HepG2 (cell line): ENCODE results near the gene TAP1. TPM values are rescaled to one million over a fixed set of nuclear protein-coding genes. Genes with fewer than 3 reads are reported as not detected.

Experiments
- ATAC-seq: fragments of 200-7000 bp; cut with Tn5 transposase; 3 replicates; pipeline ENCODE4 v1.9.1; 2020; ENCODE audit warnings: mild to moderate bottlenecking, moderate library complexity
- BruUV-seq: library from RNA; stranded (reverse); fragments of 400-500 nt; replicated peaks from 2 replicates; lab custom pipeline; 2021; lab: Mats Ljungman, UMichigan
- CTCF ChIA-PET: fragments of 300-600 bp; formaldehyde crosslinking; extraction: SDS; loops from one replicate; lab custom pipeline; 2021; ENCODE audit warnings: low total read pairs, inconsistent platforms, low intra/inter-chr PET ratio; lab: Yijun Ruan, JAX
- POLR2A ChIA-PET: fragments of 350-600 bp; sonication (Branson Sonifier 250); formaldehyde crosslinking; loops from one replicate; lab custom pipeline; 2020; ENCODE audit warnings: antibody characterized with exemption, inconsistent platforms; lab: Yijun Ruan, JAX
- DNase-seq: peaks from one replicate; pipeline ENCODE4 v3.0.0-alpha.2; 2015; ENCODE audit warnings: low spot score
- FAIRE-seq: peaks from 3 replicates; lab custom pipeline; 2011; peaks lifted over from hg19 to GRCh38; lab: Jason Lieb, UNC
- H2AFZ ChIP-seq: one replicate; pipeline ENCODE4 v1.6.1; 2011; ENCODE audit warnings: low read length, inconsistent platforms
- H3K27ac ChIP-seq: fragments of 300-600 bp; 3 replicates; pipeline ENCODE4 v1.8.0; 2011; ENCODE audit warnings: mixed run types, mild to moderate bottlenecking, mixed read lengths, low read length, inconsistent platforms; ENCODE audit not compliant: insufficient read depth; ENCODE audit errors: extremely low read length
- H3K27me3 ChIP-seq, 2 experiments: fragments of 200-600 bp in 1 of 2; 2 replicates in 1 of 2; 3 replicates in 1 of 2; pipeline versions ENCODE4 v1.6.0 to v1.8.0; 2011; ENCODE audit warnings: low read length in 2 of 2, mild to moderate bottlenecking in 2 of 2, moderate library complexity in 2 of 2, inconsistent platforms in 1 of 2; ENCODE audit not compliant: insufficient read depth in 2 of 2, control insufficient read depth in 1 of 2
- H3K36me3 ChIP-seq, 2 experiments: fragments of 200-600 bp in 1 of 2; replicated peaks in 1 of 2; 2 replicates in 1 of 2; 3 replicates in 1 of 2; pipeline versions ENCODE4 v1.5.1 to v1.8.0; 2011; ENCODE audit warnings: low read length in 2 of 2, inconsistent platforms in 1 of 2; ENCODE audit not compliant: insufficient read depth in 2 of 2, control insufficient read depth in 1 of 2
- H3K4me1 ChIP-seq: 2 replicates; pipeline ENCODE4 v1.5.1; 2012; ENCODE audit warnings: low read length, inconsistent platforms; ENCODE audit not compliant: insufficient read depth
- H3K4me2 ChIP-seq: 2 replicates; pipeline ENCODE4 v1.6.0; 2011; ENCODE audit warnings: low read depth, low read length, inconsistent platforms
- H3K4me3 ChIP-seq, 3 experiments: fragments of 200-600 bp in 1 of 3; sonication (generic), shearing (Covaris generic) in 1 of 3; replicated peaks in 1 of 3; 2 replicates each; pipeline ENCODE4 v1.5.1; 2011 to 2016; ENCODE audit warnings: low read length in 3 of 3, inconsistent platforms in 2 of 3, low read depth in 2 of 3, mild to moderate bottlenecking in 2 of 3, control low read depth in 1 of 3, mixed read lengths in 1 of 3; ENCODE audit not compliant: insufficient read depth in 1 of 3
- H3K79me2 ChIP-seq: one replicate; pipeline ENCODE4 v1.6.1; 2011; ENCODE audit warnings: low read length, inconsistent platforms; ENCODE audit not compliant: insufficient read depth
- H3K9ac ChIP-seq: 2 replicates; pipeline ENCODE4 v1.6.0; 2011; ENCODE audit warnings: mild to moderate bottlenecking, low read depth, low read length, inconsistent platforms; ENCODE audit not compliant: insufficient read depth
- H3K9me3 ChIP-seq: 2 replicates; pipeline ENCODE4 v1.5.1; 2012; ENCODE audit warnings: mild to moderate bottlenecking, low read length
- H4K20me1 ChIP-seq: 2 replicates; pipeline ENCODE4 v1.6.0; 2011; ENCODE audit warnings: inconsistent platforms, mild to moderate bottlenecking, low read length, moderate library complexity; ENCODE audit not compliant: insufficient read depth
- ADNP ChIP-seq: sonication (generic); formaldehyde crosslinking; IDR thresholded peaks from 2 replicates; pipeline ENCODE4 v1.4.0; 2020; ENCODE audit warnings: missing genetic modification reagents
- ATF7 ChIP-seq, 2 experiments: fragments of 450-650 bp in 1 of 2; sonication (generic) in 1 of 2; formaldehyde crosslinking in 1 of 2; IDR thresholded peaks; 2 replicates each; pipeline versions ENCODE4 v1.4.0 to v1.6.1; 2016 to 2020; ENCODE audit warnings: antibody characterized with exemption in 1 of 2, mild to moderate bottlenecking in 1 of 2, missing genetic modification reagents in 1 of 2
- CENPBD1 ChIP-seq: sonication (generic); formaldehyde crosslinking; IDR thresholded peaks from 2 replicates; pipeline ENCODE4 v1.8.0; 2022; ENCODE audit warnings: missing genetic modification reagents, low read depth, mild to moderate bottlenecking, borderline replicate concordance
- EZH2 ChIP-seq: conservative IDR thresholded peaks from 2 replicates; pipeline ENCODE4 v1.6.1; 2012; ENCODE audit warnings: mild to moderate bottlenecking, low read depth, low read length, moderate library complexity
- GABPB1 ChIP-seq: IDR thresholded peaks from 2 replicates; pipeline ENCODE4 v1.6.1; 2016; ENCODE audit warnings: mild to moderate bottlenecking, missing genetic modification reagents, moderate library complexity, missing compliant biosample characterization
- HCFC1 ChIP-seq: fragments of 150-350 bp; IDR thresholded peaks from 2 replicates; pipeline ENCODE4 v1.6.1; 2014; ENCODE audit warnings: low read depth, low read length
- IKZF5 ChIP-seq: IDR thresholded peaks from 2 replicates; pipeline ENCODE4 v1.6.1; 2018; ENCODE audit warnings: missing genetic modification reagents, mild to moderate bottlenecking, missing compliant biosample characterization
- NFRKB ChIP-seq: fragments of 450-650 bp; IDR thresholded peaks from 2 replicates; pipeline ENCODE4 v1.6.1; 2017
- THYN1 ChIP-seq: sonication (generic); formaldehyde crosslinking; IDR thresholded peaks from 2 replicates; pipeline ENCODE4 v1.8.1; 2023; ENCODE audit warnings: low read depth, mild to moderate bottlenecking, moderate library complexity, missing genetic modification reagents, borderline replicate concordance
- ZNF180 ChIP-seq: sonication (generic); formaldehyde crosslinking; IDR thresholded peaks from 2 replicates; pipeline ENCODE4 v1.4.0; 2020; ENCODE audit warnings: low read depth, missing genetic modification reagents, borderline replicate concordance
- ZNF563 ChIP-seq: sonication (generic); formaldehyde crosslinking; IDR thresholded peaks from 2 replicates; pipeline ENCODE4 v1.8.0; 2022; ENCODE audit warnings: mild to moderate bottlenecking, moderate library complexity, missing genetic modification reagents
- WGBS: methylation state at CpG from one replicate; pipeline ENCODE4 v1.1.6; 2017; ENCODE audit warnings: low lambda C conversion rate; 5-methylcytosine and 5-hydroxymethylcytosine counted together
- in situ Hi-C: cut with HindIII; loops from 2 replicates; pipeline ENCODE4 v1.10.0; 2017; ENCODE audit warnings: low pct_unique_long_range_greater_than_20kb; ENCODE audit not compliant: extremely low pct_ligation_motif_present
- intact Hi-C: fragments of 100-400 bp; cut with micrococcal nuclease; formaldehyde crosslinking; loops from one replicate; pipeline ENCODE4 v1.10.0; 2022; ENCODE audit not compliant: unreplicated experiment
- polyA plus RNA-seq, 8 experiments: library from polyadenylated mRNA; depleted of rRNA in 3 of 8; stranded (reverse) in 7 of 8; unstranded in 1 of 8; fragments of >200 nt; fragmentation: Illumina TruSeq in 4 of 8; extraction: Trizol in 4 of 8; gene quantifications; 2 replicates each; pipeline versions ENCODE4 v1.2.1 to v1.2.3, GENCODE V29; 2011 to 2016; ENCODE audit warnings: low read depth in 4 of 8, missing spikeins in 1 of 8, mixed read lengths in 1 of 8; ENCODE audit not compliant: insufficient read depth in 1 of 8
- total RNA-seq, 5 experiments: library from RNA; depleted of rRNA; stranded (reverse); fragments of >200 nt; fragmentation: Illumina TruSeq; extraction: Trizol; gene quantifications; 2 replicates each; pipeline ENCODE4 v1.2.3, GENCODE V29; 2016; ENCODE audit warnings: low read depth in 1 of 5
- TF ChIP-seq, protein P1 (sequence below): sonication (generic); formaldehyde crosslinking; IDR thresholded peaks from 2 replicates; pipeline ENCODE4 v1.5.0; 2020; ENCODE audit warnings: mild to moderate bottlenecking, missing genetic modification reagents

TAP1 gene
- total and polyA plus RNA-seq, 2 of the 13 experiments (the other 11 are each of a cell fraction or from before 2014, with no cell fraction given), result 31.2 to 52.2 TPM

DNA sequence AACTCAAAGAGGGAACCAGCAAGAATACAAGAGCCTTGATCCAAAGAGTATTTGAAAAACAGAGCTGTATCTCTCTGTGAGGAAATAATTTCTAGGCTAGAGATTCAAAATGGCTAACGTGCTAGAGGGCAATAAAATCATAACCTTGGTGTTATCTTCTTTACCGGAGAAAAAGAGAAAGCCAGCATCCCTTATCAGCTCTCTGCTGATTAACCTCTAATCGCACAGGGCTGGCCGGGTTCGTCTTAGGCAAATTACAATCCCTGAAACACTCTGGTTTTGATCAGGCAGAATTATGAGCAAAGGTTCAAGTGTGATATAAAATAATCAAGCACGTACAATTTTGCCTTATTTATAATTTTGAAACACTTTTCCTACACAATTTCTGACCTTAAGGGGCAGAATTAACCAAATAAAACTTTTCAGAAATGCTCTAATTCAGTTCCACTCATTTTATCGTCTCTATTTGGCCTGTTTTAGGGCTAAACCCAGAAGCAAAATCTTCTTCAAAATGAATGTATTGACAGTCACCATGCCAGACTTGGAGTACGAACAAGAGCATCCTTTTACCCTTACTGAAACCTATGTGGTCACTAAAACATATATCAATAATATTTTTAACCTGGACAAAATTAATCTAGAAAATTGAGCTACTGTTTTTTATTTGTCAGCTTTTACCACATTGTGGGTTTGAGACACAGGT is 14.2 kb upstream of the TAP1 start:
- ChIA-PET POLR2A (interaction anchor here (0.6 to 2.3 kb wide), 6 partner anchors 14 to 337 kb away, joined by 3 to 23 read pairs (median 8); partner anchors contain the start of genes HSD17B8, PSMB8, PSMB9 and TAP1), CTCF (interaction anchor here (0.8 to 4.1 kb wide), 7 partner anchors 14 to 454 kb away, joined by 3 to 65 read pairs (median 4); partner anchors contain the start of genes PSMB9, TAP1 and TAP2)
- no peak for ATAC-seq
- no peak for TF ChIP-seq CENPBD1
- TF ChIP-seq ZNF180 (CRISPR knock-in tag), result no peak
- no peak for TF ChIP-seq ADNP
- TF ChIP-seq EZH2, result no peak
- no peak for TF ChIP-seq HCFC1
- no peak for TF ChIP-seq ZNF563 (CRISPR knock-in tag)
- TF ChIP-seq ATF7 (IDR thresholded peaks at IDR 0.05), result no peak
- TF ChIP-seq ATF7 (CRISPR knock-in tag; IDR thresholded peaks at IDR 0.05), result no peak
- TF ChIP-seq THYN1 (CRISPR knock-in tag), result no peak
- TF ChIP-seq NFRKB, result no peak
- no peak for TF ChIP-seq GABPB1 (CRISPR knock-in tag)
- no peak for TF ChIP-seq IKZF5
- TF ChIP-seq, protein P1, sequence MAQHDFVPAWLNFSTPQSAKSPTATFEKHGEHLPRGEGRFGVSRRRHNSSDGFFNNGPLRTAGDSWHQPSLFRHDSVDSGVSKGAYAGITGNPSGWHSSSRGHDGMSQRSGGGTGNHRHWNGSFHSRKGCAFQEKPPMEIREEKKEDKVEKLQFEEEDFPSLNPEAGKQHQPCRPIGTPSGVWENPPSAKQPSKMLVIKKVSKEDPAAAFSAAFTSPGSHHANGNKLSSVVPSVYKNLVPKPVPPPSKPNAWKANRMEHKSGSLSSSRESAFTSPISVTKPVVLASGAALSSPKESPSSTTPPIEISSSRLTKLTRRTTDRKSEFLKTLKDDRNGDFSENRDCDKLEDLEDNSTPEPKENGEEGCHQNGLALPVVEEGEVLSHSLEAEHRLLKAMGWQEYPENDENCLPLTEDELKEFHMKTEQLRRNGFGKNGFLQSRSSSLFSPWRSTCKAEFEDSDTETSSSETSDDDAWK, result no peak
- H3K9me3 ChIP-seq, result no peaks in the 10 kb centered on the region
- FAIRE-seq, result no peak
- H3K36me3 ChIP-seq, result no peaks in the 10 kb centered on the region
- H3K4me2 ChIP-seq, result no peak overlapping the region
- no peaks in the 10 kb centered on the region for H4K20me1 ChIP-seq
- H2AFZ ChIP-seq, result no peak overlapping the region
- H3K27me3 ChIP-seq, result peaks cover 0 to 19% of the 10 kb centered on the region in 2 experiments; a peak in 3 of 5 replicates
- WGBS, result 12% methylated on average over 8 of the region's 8 CpGs
- H3K4me3 ChIP-seq, result no peak overlapping the region
- BruUV-seq, result no TSS peak
- no peak overlapping the region for H3K27ac ChIP-seq
- H3K9ac ChIP-seq, result no peak overlapping the region
- no peak for DNase-seq
- H3K4me1 ChIP-seq, result 0 out of 2 replicates have a peak, but pooled peaks cover 9% of the 10 kb centered on the region
- intact Hi-C loops, result loop anchor here (1.0 kb wide), 3 partner anchors 29 to 70 kb away; partner anchors contain the start of gene TAP2
- no peaks in the 10 kb centered on the region for H3K79me2 ChIP-seq
- in situ Hi-C loops, result loop anchor here (5.0 kb wide), 1 partner anchor 35 kb away; no protein-coding TSS in a partner anchor
